Endothelial cell of coronary artery (primary cell): ENCODE data around the gene AXL. TPM values are rescaled to one million over a fixed set of nuclear protein-coding genes. Genes with fewer than 3 reads are reported as not detected.

Experiments used
- total RNA-seq: library from RNA; depleted of rRNA; stranded (reverse); fragments of >200 nt; gene quantifications from 2 replicates; pipeline ENCODE4 v1.2.3, GENCODE V29; 2014

The AXL gene
- total RNA-seq = 91.9 and 209 TPM in 2 replicates

GRCh38 chr19:41218615-41219507 is at the start of gene AXL:
Gene AXL, plus strand, starts transcription at chr19:41219223. Its CDS starts 170 bp downstream, at chr19:41219393.

GRCh38 chr19:41192574-41193429 is 26.2 kb upstream of the AXL start, which contains the start of gene CYP2S1:
Gene CYP2S1, plus strand, starts transcription at chr19:41193219. Its CDS starts 46 bp downstream, at chr19:41193265.

GRCh38 chr19:41263850-41264580 is 45.0 kb downstream of the AXL start, which contains the start of gene HNRNPUL1:
Gene HNRNPUL1, plus strand, starts transcription at chr19:41264372. Its CDS starts 132 bp downstream, at chr19:41264504.

GRCh38 chr19:41310033-41310831 is 91.2 kb downstream of the AXL start, which contains the start of gene CCDC97:
Gene CCDC97, plus strand, starts transcription at chr19:41310172. Its CDS starts 139 bp downstream, at chr19:41310311.

Other genes starting within 250 kb of the AXL start
- gene CYP2B6, start 227.9 kb upstream of the AXL start, total RNA-seq = not detected in 2 replicates
- gene CYP2A13, start 130.8 kb upstream of the AXL start, total RNA-seq = not detected in 2 replicates
- gene CYP2F1, start 104.8 kb upstream of the AXL start, total RNA-seq = not detected in 2 replicates
- gene CYP2S1, start 26.0 kb upstream of the AXL start, total RNA-seq = 0.09 and 0.54 TPM in 2 replicates
- 69.6 and 79.2 TPM in 2 replicates for gene HNRNPUL1, start 45.1 kb downstream of the AXL start, total RNA-seq
- 7.9 and 9.5 TPM in 2 replicates for gene CCDC97, start 90.9 kb downstream of the AXL start, total RNA-seq
- 19.4 and 52.1 TPM in 2 replicates for gene TGFB1, start 134.7 kb downstream of the AXL start, total RNA-seq
- gene B9D2, start 144.9 kb downstream of the AXL start, total RNA-seq = 9.8 and 10.8 TPM in 2 replicates
- 6.3 and 7.1 TPM in 2 replicates for gene TMEM91, start 157.3 kb downstream of the AXL start, total RNA-seq
- gene EXOSC5, start 178.1 kb downstream of the AXL start, total RNA-seq = 14.4 and 18.3 TPM in 2 replicates
- 43.4 and 47.3 TPM in 2 replicates for gene BCKDHA, start 178.6 kb downstream of the AXL start, total RNA-seq
- 2.2 and 2.8 TPM in 2 replicates for gene B3GNT8, start 208.2 kb downstream of the AXL start, total RNA-seq
- gene DMAC2, start 220.7 kb downstream of the AXL start, total RNA-seq = 40.2 and 42.0 TPM in 2 replicates
- gene ERICH4, start 223.9 kb downstream of the AXL start, total RNA-seq = not detected in 2 replicates